Measurements from ENCODE around the gene SOCS4. TPM values are rescaled to one million over a fixed set of nuclear protein-coding genes. Genes with fewer than 3 reads are reported as not detected.
"Not testable (repeated sequence)": the region's sequence is repeated elsewhere in the genome, so short reads cannot be mapped to it uniquely, and the experiment has no call there.

SOCS4 gene
- total RNA-seq, 1 experiment from 2014 or later: 15.7 TPM

DNA sequence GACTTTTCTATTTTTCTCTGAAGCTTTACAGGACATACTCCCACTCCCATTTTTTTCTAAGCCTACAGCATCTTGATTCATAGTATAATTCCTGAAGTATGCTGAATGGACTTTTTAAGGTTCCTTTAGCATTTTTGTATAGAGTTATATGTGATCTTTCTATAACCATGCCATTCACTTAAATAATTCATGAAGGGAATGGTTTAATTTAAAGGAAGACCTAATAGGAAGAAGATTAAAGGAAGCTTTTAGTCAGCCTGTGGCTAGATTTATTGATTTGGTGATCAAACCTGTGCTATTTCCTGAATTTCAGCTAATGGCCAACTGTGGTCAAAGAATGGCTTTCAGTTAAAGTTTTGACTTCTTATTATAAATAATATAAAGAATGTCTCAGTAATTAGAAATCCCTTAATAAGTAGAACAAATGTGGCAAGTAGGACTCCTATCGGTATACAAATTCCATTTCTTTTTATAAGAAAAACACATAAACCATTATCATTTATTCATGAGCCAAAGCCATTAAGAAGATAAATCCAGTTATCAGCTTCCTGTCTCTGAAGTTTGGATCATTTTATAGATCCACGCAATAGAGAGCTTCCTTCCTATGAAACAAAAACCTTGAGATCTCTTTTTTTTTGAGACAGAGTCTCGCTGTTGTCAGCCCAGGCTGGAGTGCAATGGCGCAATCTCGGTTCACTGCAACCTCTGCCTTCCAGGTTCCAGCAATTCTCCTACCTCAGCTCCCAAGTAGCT, 20.4 kb downstream of the SOCS4 start:
- DNase-seq (ENCODE audit: low read depth, low spot score): no peak
- in situ Hi-C loops (cut with HindIII; ENCODE audit: low pct_unique_long_range_greater_than_20kb, low sequenced_read_pairs): no loop called here

DNA sequence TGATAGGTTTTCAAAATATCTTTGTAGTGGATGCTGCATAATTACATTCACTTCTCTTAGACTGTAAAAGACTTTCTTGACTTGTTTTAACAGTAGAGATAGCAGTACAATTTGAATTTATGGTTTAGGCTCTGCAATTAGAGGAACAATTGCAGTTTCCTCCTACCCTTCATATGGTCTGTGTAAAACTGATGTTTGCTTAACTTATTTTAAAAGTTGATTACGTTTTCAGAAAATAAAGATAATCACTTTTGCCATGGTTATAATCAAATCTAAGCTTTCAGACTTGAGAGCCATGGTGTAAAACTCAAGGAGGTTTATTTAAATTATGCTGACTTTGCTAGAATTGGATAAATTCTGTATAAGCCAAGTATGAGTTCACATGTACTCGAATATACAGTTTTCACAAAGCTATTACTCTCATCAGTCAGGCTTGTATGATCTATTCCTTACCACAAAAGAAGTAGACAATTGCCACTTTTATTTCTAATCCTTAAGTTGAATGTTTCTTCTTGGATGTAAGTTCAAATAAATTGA, 21.9 kb downstream of the SOCS4 start:
- DNase-seq (ENCODE audit: low read depth, low spot score): no peak
- in situ Hi-C loops (cut with HindIII; ENCODE audit: low pct_unique_long_range_greater_than_20kb, low sequenced_read_pairs): no loop called here

DNA sequence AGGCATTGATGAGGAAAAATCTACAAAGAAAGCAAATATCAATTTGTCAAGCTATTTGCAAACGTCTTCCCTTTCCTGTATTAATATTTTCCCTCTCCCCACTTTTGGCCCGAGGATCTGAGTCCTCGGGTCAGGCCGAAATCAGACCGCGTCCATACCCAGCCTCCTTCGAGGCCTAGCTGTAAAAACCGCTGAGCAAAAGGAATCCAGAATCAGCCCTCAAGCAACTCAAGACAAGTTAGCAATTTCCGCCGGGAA, 24.1 kb downstream of the SOCS4 start:
- no peak for DNase-seq (ENCODE audit: low read depth, low spot score)
- in situ Hi-C loops (cut with HindIII; ENCODE audit: low pct_unique_long_range_greater_than_20kb, low sequenced_read_pairs): no loop called here

DNA sequence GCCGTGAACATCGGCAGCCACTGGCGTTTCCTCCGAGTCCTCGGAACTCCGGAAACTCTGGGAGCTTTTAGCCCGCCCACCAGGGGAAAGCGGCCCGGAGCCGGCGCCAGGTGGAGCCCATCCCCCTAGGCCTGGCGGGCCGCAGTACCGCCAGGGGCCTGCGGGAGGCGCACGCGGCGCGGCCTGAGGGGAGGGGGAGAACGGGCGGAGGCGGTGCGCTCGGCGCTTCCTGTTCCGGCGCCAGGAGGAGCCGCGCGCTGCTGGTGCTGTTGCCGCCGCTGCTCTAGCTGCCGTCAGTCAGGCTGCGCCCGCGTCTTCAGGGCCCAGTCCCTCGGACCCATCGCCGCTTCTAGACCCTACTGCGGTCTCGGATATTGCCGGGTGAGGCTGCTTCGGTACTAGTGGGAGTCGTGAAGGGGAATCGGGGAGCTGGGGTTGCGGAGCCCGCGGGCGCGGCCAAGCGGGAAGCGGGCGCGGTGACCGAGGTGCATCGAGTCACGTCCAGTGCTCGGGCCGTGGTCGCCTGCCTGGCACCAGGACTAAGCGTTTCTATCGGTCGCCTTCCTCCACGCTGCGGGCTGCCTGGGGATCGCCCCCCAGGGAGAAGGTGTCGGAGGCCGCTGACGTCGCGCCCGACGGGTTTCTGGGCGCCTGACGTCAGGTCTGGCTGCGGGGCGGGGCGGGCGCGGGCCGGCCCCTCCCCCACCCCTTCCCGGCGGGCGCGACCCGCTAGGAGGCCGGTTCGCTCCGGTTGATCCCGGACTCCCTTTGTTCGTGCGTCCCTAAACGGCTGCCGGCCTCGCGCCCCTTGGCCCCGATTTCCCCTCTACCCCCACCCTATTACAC, 24.6 kb downstream of the SOCS4 start, which contains the start of gene MAPK1IP1L:
TSS of gene MAPK1IP1L (plus strand) at position 225 of the 846 bp plus-strand sequence. CDS start 10,037 bp downstream, outside the sequence.
- peak; percentile 93 for DNase-seq (ENCODE audit: low read depth, low spot score)
- in situ Hi-C loops (cut with HindIII; ENCODE audit: low pct_unique_long_range_greater_than_20kb, low sequenced_read_pairs): no loop called here

DNA sequence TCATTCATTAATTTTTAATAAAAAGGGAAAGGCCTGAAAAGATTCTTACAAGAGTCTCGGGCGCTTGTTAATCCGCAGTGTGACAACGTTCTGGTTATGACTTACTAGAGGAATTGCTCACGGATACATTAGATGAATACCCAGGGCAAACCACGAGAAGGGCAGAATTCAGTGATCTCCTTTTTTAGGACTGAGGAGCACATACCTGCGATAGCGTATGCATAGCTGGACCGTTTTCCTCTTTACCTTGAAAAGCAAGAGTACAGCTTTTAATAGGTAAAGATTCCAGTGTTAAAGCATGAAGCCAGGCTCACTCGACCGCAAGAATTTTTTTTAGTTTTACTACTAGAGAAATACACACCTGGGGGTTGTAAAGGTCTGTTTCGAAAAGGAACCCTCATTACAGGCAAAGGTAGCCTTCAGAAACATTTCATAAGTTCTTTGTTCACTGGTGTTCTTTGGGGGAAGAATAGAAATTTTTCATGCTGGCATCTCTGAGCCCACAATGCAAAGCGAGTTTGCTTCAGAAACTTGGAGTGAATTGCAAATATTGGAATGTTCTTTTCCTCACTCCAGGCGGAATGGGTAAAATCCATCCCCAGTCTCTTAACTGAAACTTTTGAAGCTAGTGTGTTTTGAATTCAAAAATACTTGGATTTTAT, 25.4 kb downstream of the SOCS4 start:
- DNase-seq (ENCODE audit: low read depth, low spot score): no peak
- in situ Hi-C loops (cut with HindIII; ENCODE audit: low pct_unique_long_range_greater_than_20kb, low sequenced_read_pairs): no loop called here

DNA sequence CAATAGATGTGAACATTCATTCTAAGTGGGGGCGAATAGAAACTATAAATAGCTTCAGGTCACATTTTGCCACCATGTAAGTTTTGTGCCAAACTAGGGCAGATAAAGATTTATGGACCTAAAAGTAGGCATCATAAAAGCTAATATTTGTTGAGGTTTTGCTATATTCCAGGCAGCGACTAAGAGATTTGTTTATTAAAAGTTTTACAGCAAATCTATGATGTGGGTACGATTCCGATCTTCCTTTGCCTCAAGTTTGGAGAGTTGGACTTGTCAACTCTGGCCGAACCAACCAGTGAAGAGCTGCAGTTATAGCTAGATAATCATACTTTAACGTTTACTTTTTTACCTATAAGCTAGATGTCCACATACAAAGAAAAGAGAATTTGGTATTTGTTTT, 26.0 kb downstream of the SOCS4 start:
- in situ Hi-C loops (cut with HindIII; ENCODE audit: low pct_unique_long_range_greater_than_20kb, low sequenced_read_pairs): no loop called here
- no peak for DNase-seq (ENCODE audit: low read depth, low spot score)

DNA sequence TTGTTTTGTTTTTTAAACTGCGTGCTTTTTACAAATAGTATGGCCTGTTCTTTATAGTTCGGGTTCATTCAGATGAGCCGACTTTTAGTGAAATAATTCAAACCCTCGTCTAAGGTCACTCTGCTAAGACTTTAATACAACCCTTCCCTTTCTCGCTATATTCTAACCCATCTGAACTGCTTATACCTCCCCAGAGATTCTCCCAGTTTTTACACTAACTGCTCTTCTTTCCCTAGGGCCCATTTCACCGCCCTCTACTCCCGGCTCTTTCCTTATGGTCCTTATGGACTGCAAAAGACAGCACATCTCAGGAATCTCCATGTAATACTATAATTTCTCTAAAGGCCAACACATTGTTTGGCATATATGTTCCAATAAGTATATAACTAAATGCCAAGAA, 26.5 kb downstream of the SOCS4 start:
- in situ Hi-C loops (cut with HindIII; ENCODE audit: low pct_unique_long_range_greater_than_20kb, low sequenced_read_pairs): no loop called here
- no peak for DNase-seq (ENCODE audit: low read depth, low spot score)

DNA sequence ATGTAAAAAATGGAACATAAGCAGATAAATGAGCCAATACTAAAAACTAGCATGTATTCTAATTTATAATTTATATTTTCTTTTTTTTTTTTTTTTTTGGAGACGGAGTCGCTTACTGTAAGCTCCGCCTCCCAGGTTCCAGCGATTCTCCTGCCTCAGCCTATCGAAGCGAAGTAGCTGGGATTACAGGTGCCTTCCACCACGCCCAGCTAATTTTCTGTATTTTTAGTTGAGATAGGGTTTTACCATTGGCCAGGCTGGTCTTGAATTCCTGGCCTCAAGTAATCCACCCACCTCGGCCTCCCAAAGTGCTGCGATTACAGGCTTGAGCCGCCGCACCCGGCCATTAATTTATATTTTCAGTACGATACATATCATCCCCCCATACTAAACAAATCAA, 27.1 kb downstream of the SOCS4 start:
- in situ Hi-C loops (cut with HindIII; ENCODE audit: low pct_unique_long_range_greater_than_20kb, low sequenced_read_pairs): no loop called here

DNA sequence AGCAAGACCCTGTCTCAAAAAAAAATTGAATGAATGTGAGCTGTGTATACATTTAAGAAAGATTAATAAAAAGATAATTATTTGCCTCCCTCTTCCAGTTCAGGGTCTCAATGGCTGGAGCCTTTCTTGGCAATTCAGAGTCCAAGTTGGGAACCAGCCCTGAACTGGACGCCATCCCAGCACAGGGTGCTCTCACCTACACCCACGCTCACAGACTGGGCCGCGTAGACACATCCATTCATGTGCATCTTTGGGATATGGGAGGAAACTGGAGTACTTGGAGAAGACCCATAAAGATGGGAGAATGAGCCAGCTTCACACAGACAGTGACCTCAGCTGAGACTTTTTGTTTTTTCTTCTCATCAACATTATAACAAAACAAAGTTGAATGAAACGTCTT, 30.9 kb downstream of the SOCS4 start:
- no peak for DNase-seq (ENCODE audit: low read depth, low spot score)
- in situ Hi-C loops (cut with HindIII; ENCODE audit: low pct_unique_long_range_greater_than_20kb, low sequenced_read_pairs): no loop called here

More for the DNA sequence above, 27.1 kb downstream of the SOCS4 start:
- no peak for DNase-seq (ENCODE audit: low read depth, low spot score)

DNA sequence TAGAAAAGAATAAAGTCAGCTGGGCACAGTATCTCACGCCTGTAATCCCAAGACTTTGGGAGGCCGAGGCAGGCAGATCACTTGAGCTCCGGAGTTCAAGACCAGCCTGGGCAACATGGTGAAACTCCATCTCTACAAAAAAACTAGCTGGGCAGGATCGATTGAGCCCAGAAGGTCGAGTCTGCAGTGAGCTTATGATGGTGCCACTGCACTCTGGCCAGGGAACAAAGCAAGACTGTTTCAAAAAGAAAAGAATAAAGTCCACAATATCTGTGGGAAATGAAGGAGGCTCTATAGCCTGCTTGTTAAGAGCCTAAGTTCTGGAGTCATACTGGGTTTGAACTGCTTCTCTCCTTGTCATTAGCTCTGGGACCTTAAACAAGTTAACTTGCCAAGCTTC, 32.3 kb downstream of the SOCS4 start:
- in situ Hi-C loops (cut with HindIII; ENCODE audit: low pct_unique_long_range_greater_than_20kb, low sequenced_read_pairs): no loop called here
- peak; percentile 35 for DNase-seq (ENCODE audit: low read depth, low spot score)

DNA sequence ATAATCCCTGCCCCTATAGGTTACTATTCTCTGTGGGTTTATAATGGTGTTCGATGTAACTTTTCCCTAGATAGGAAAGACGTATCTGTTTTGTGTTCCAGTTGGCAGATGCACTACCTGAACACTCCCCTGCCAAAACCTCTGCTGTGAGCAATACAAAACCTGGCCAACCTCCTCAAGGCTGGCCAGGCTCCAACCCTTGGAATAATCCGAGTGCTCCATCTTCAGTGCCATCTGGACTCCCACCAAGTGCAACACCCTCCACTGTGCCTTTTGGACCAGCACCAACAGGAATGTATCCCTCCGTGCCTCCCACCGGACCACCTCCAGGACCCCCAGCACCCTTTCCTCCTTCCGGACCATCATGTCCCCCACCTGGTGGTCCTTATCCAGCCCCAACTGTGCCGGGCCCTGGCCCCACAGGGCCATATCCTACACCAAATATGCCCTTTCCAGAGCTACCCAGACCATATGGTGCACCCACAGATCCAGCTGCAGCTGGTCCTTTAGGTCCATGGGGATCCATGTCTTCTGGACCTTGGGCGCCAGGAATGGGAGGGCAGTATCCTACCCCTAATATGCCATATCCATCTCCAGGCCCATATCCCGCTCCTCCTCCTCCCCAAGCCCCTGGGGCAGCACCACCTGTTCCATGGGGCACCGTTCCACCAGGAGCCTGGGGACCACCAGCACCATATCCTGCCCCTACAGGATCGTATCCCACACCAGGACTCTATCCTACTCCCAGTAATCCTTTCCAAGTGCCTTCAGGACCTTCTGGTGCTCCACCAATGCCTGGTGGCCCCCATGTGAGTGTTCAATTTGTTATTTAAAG, 35.7 kb downstream of the SOCS4 start:
- in situ Hi-C loops (cut with HindIII; ENCODE audit: low pct_unique_long_range_greater_than_20kb, low sequenced_read_pairs): no loop called here
- no peak for DNase-seq (ENCODE audit: low read depth, low spot score)

DNA sequence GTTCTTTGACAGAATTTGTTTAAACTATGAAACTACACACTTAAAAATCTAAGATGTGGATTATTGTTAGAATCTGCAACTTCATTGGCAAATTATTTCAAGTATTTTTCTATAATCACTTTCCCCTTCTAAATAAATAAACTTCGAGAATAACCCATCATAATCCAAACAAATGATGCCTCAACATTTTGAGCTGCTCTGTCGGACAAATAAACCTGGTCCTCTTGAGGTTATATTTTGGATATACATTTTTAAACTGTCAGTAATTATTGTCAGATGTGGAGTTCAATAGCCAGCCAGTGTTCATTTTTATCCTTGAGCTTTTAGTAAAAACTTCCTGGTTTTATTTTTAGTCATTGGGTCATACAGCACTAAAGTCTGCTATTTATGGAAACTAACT, 37.9 kb downstream of the SOCS4 start:
- in situ Hi-C loops (cut with HindIII; ENCODE audit: low pct_unique_long_range_greater_than_20kb, low sequenced_read_pairs); DNase-seq (ENCODE audit: low read depth, low spot score): not testable (repeated sequence)

DNA sequence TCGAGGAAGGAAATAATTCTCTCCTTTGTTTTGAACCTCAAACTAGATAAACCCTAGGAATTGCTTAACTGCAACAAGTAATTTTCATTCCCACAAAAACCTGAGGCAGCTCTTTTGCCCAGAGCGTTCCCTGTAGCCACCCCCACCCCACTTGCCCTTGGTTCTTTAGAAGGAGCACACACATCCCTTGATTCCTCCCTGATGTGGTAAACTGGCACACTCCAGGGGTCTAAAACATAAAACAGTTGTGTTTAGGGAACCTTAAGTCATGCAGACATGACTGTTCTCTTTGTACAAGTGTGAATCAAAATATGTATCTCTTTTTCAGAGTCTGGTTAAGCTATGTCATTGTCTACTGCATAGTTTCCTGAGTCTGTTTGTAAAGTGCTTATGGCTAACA, 38.4 kb downstream of the SOCS4 start:
- DNase-seq (ENCODE audit: low read depth, low spot score): peak; percentile 53
- in situ Hi-C loops (cut with HindIII; ENCODE audit: low pct_unique_long_range_greater_than_20kb, low sequenced_read_pairs): no loop called here

DNA sequence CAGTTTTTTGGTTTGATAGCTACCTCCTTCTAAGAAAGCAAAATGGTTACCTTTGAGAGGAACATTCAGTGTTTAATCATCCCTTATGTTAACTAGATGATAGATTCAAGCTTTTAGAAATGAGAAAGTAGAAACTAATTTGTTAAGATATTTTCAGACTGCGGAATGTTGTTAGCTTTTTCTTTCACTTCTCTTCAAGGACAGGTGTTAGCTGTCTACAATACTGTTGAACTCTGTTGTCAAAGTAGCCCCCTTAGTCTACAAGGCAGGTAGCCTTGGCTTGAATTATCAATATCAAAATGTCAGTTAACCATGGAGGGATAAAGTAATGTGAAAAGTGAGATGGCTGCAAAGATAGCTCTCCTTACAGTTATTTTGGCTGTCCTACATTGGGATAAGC, 39.2 kb downstream of the SOCS4 start:
- DNase-seq (ENCODE audit: low read depth, low spot score): no peak
- in situ Hi-C loops (cut with HindIII; ENCODE audit: low pct_unique_long_range_greater_than_20kb, low sequenced_read_pairs): no loop called here

DNA sequence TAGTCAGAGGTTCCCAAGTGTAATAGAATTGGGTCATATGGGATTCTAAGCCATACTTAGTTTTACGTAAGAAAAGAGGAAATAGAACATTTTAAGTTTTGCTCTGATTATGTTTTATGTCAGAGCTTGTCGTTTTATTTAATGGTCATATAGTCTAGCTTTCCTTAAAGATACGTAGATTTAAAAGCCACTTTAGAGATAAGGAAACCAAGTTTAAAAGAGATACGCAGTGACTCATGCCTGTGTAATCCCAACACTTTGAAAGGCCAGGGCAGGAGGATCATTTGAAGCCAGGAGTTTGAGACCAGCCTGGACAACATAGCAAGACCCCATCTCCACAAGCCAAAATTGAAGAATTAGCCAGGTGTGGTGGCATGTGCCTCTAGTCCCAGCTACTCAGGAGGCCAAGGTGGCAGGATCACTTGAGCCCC, 44.0 kb downstream of the SOCS4 start:
- in situ Hi-C loops (cut with HindIII; ENCODE audit: low pct_unique_long_range_greater_than_20kb, low sequenced_read_pairs): no loop called here
- no peak for DNase-seq (ENCODE audit: low read depth, low spot score)

DNA sequence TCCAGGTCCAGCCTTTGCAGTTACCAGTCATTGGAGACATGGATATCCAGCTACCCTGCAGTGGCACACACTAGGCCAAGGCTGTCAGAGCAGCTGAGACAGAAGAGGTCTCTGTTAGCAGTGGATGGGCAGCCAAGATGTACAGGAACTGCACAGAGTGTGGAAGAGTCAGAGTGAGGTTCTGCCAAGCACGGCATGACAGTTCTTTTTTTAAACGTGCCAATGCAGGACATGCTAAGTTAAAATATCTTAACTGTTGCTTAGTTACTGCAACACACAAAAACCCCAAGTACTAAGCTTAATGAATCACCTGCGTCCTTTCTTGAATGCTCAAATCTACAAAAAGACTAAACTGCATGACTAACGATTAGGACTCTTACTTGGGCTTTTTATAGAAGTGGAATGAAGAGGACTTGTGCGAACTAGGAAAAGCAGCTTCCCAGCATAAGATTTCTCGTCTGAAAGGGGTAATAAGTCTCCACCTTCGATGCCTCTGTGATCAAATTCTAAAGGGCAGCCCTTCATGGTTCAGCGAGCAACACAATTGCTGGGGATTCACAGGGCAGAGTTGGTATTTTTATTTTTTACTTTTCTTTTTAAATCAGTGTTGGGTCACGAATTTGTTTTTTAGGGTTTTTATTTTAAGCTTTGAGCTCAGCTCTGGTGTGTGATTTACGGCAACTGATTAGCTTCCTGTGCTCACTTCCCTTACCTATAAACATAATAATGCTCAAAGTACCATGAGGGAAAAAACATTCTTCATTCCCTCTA, 45.0 kb downstream of the SOCS4 start:
- DNase-seq (ENCODE audit: low read depth, low spot score): peak; percentile 26
- in situ Hi-C loops (cut with HindIII; ENCODE audit: low pct_unique_long_range_greater_than_20kb, low sequenced_read_pairs): no loop called here

DNA sequence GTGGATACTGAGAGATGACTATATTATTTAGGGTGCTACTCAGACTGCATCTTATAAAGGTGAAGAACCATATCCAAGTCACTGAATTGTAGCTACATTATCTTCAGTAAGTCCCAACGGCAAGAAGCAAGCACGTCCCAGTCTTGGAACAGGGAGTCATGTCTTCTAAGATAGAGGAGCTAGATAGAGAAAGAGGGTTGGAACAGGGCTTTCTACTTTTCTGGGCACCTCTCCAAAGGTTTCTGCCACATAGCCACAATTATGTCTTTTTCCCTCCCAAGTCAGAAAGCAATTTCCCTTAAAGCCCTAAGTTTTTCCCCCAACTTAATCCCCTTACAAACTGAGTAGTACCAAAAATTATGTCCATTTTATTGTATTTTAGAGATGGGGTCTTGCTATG, 46.8 kb downstream of the SOCS4 start:
- DNase-seq (ENCODE audit: low read depth, low spot score): peak; percentile 14
- in situ Hi-C loops (cut with HindIII; ENCODE audit: low pct_unique_long_range_greater_than_20kb, low sequenced_read_pairs): no loop called here
